Measurements from ENCODE around the gene TRMU.

DNA sequence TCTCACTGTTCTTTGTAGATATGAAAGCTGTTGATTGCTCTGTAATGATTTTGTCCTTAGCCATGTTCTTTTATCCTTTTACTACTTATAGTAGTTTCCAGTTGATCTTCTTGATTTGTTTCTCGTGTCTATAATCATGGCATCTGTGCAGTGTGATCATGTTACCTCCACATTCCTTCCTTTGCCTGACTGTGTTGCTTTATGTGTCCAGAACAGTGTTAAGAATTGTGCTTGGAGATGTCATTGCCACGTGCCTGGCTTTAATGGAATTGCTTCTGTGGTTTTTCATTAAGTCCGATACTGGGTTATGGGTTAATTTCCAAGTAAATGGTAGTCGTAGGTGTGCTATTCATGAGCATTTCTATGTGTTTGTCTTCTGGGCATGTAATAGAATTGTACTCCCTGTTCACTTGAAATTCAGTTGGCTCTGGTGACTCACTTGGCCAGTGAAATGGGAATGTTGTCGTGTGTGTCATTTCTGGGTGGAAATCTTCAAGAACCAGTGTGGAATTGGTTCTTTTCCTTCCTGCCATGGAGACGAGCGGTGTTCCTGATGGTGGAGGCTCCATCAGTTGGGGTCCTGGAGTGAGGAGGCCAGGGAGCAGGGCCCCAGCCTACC is 32.1 kb upstream of the TRMU start:
- no peak for TF ChIP-seq POLR2AphosphoS5 (IDR thresholded peaks at IDR 0.05; ENCODE audit: low read depth)
- no peak for TF ChIP-seq EZH2 (IDR thresholded peaks at IDR 0.05; ENCODE audit: low read depth, unreplicated experiment)
- TF ChIP-seq, protein P1, sequence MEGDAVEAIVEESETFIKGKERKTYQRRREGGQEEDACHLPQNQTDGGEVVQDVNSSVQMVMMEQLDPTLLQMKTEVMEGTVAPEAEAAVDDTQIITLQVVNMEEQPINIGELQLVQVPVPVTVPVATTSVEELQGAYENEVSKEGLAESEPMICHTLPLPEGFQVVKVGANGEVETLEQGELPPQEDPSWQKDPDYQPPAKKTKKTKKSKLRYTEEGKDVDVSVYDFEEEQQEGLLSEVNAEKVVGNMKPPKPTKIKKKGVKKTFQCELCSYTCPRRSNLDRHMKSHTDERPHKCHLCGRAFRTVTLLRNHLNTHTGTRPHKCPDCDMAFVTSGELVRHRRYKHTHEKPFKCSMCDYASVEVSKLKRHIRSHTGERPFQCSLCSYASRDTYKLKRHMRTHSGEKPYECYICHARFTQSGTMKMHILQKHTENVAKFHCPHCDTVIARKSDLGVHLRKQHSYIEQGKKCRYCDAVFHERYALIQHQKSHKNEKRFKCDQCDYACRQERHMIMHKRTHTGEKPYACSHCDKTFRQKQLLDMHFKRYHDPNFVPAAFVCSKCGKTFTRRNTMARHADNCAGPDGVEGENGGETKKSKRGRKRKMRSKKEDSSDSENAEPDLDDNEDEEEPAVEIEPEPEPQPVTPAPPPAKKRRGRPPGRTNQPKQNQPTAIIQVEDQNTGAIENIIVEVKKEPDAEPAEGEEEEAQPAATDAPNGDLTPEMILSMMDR (conservative IDR thresholded peaks at IDR 0.05; ENCODE audit: low read depth in 2 of 2), result no peak
- TF ChIP-seq CREB1 (CRISPR knock-in tag; IDR thresholded peaks at IDR 0.05; ENCODE audit: low read depth), result no peak
- TF ChIP-seq, protein P2, sequence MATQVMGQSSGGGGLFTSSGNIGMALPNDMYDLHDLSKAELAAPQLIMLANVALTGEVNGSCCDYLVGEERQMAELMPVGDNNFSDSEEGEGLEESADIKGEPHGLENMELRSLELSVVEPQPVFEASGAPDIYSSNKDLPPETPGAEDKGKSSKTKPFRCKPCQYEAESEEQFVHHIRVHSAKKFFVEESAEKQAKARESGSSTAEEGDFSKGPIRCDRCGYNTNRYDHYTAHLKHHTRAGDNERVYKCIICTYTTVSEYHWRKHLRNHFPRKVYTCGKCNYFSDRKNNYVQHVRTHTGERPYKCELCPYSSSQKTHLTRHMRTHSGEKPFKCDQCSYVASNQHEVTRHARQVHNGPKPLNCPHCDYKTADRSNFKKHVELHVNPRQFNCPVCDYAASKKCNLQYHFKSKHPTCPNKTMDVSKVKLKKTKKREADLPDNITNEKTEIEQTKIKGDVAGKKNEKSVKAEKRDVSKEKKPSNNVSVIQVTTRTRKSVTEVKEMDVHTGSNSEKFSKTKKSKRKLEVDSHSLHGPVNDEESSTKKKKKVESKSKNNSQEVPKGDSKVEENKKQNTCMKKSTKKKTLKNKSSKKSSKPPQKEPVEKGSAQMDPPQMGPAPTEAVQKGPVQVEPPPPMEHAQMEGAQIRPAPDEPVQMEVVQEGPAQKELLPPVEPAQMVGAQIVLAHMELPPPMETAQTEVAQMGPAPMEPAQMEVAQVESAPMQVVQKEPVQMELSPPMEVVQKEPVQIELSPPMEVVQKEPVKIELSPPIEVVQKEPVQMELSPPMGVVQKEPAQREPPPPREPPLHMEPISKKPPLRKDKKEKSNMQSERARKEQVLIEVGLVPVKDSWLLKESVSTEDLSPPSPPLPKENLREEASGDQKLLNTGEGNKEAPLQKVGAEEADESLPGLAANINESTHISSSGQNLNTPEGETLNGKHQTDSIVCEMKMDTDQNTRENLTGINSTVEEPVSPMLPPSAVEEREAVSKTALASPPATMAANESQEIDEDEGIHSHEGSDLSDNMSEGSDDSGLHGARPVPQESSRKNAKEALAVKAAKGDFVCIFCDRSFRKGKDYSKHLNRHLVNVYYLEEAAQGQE (IDR thresholded peaks at IDR 0.05; ENCODE audit: unreplicated experiment), result no peak
- TF ChIP-seq NANOG (IDR thresholded peaks at IDR 0.05; ENCODE audit: borderline replicate concordance), result no peak
- no peak for TF ChIP-seq EZH2phosphoT487 (IDR thresholded peaks at IDR 0.05; ENCODE audit: unreplicated experiment)
- no peak for TF ChIP-seq ZNF114 (CRISPR knock-in tag; IDR thresholded peaks at IDR 0.05)
- TF ChIP-seq, protein P3, sequence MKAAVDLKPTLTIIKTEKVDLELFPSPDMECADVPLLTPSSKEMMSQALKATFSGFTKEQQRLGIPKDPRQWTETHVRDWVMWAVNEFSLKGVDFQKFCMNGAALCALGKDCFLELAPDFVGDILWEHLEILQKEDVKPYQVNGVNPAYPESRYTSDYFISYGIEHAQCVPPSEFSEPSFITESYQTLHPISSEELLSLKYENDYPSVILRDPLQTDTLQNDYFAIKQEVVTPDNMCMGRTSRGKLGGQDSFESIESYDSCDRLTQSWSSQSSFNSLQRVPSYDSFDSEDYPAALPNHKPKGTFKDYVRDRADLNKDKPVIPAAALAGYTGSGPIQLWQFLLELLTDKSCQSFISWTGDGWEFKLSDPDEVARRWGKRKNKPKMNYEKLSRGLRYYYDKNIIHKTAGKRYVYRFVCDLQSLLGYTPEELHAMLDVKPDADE (IDR thresholded peaks at IDR 0.05), result no peak
- no peak for TF ChIP-seq STAT1 (IDR thresholded peaks at IDR 0.05; ENCODE audit: unreplicated experiment)
- no peak for TF ChIP-seq JUNB (IDR thresholded peaks at IDR 0.05; ENCODE audit: unreplicated experiment)
- TF ChIP-seq ZNF331 (CRISPR knock-in tag; IDR thresholded peaks at IDR 0.05; ENCODE audit: low read depth), result no peak
- TF ChIP-seq, protein P4, sequence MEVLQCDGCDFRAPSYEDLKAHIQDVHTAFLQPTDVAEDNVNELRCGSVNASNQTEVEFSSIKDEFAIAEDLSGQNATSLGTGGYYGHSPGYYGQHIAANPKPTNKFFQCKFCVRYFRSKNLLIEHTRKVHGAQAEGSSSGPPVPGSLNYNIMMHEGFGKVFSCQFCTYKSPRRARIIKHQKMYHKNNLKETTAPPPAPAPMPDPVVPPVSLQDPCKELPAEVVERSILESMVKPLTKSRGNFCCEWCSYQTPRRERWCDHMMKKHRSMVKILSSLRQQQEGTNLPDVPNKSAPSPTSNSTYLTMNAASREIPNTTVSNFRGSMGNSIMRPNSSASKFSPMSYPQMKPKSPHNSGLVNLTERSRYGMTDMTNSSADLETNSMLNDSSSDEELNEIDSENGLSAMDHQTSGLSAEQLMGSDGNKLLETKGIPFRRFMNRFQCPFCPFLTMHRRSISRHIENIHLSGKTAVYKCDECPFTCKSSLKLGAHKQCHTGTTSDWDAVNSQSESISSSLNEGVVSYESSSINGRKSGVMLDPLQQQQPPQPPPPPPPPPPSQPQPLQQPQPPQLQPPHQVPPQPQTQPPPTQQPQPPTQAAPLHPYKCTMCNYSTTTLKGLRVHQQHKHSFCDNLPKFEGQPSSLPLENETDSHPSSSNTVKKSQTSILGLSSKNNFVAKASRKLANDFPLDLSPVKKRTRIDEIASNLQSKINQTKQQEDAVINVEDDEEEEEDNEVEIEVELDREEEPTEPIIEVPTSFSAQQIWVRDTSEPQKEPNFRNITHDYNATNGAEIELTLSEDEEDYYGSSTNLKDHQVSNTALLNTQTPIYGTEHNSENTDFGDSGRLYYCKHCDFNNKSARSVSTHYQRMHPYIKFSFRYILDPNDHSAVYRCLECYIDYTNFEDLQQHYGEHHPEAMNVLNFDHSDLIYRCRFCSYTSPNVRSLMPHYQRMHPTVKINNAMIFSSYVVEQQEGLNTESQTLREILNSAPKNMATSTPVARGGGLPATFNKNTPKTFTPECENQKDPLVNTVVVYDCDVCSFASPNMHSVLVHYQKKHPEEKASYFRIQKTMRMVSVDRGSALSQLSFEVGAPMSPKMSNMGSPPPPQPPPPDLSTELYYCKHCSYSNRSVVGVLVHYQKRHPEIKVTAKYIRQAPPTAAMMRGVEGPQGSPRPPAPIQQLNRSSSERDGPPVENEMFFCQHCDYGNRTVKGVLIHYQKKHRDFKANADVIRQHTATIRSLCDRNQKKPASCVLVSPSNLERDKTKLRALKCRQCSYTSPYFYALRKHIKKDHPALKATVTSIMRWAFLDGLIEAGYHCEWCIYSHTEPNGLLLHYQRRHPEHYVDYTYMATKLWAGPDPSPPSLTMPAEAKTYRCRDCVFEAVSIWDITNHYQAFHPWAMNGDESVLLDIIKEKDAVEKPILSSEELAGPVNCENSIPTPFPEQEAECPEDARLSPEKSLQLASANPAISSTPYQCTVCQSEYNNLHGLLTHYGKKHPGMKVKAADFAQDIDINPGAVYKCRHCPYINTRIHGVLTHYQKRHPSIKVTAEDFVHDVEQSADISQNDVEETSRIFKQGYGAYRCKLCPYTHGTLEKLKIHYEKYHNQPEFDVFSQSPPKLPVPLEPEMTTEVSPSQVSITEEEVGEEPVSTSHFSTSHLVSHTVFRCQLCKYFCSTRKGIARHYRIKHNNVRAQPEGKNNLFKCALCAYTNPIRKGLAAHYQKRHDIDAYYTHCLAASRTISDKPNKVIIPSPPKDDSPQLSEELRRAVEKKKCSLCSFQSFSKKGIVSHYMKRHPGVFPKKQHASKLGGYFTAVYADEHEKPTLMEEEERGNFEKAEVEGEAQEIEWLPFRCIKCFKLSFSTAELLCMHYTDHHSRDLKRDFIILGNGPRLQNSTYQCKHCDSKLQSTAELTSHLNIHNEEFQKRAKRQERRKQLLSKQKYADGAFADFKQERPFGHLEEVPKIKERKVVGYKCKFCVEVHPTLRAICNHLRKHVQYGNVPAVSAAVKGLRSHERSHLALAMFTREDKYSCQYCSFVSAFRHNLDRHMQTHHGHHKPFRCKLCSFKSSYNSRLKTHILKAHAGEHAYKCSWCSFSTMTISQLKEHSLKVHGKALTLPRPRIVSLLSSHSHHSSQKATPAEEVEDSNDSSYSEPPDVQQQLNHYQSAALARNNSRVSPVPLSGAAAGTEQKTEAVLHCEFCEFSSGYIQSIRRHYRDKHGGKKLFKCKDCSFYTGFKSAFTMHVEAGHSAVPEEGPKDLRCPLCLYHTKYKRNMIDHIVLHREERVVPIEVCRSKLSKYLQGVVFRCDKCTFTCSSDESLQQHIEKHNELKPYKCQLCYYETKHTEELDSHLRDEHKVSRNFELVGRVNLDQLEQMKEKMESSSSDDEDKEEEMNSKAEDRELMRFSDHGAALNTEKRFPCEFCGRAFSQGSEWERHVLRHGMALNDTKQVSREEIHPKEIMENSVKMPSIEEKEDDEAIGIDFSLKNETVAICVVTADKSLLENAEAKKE (CRISPR knock-in tag; IDR thresholded peaks at IDR 0.05), result no peak

Measured in GM23338 (cell line).